A549 (cell line): ENCODE data around the gene PLEKHA1. TPM values are rescaled to one million over a fixed set of nuclear protein-coding genes. Genes with fewer than 3 reads are reported as not detected.

Experiments
- ATAC-seq, 2 experiments: fragments of 200-7000 bp in 1 of 2; fragments of >200 bp in 1 of 2; cut with Nextera tagmentation in 1 of 2; cut with Tn5 transposase in 1 of 2; 3 replicates each; pipeline versions ENCODE4 v1.8.0 to v1.9.1; 2018 to 2020; ENCODE audit warnings: mild to moderate bottlenecking in 1 of 2, moderate library complexity in 1 of 2
- CTCF ChIA-PET: fragments of 300-600 bp; sonication (Branson Sonifier 250); formaldehyde crosslinking; extraction: SDS; loops from one replicate; lab custom pipeline; 2021; ENCODE audit warnings: antibody characterized with exemption, inconsistent platforms; lab: Yijun Ruan, JAX
- POLR2A ChIA-PET: fragments of 350-600 bp; formaldehyde crosslinking; extraction: SDS; loops from one replicate; lab custom pipeline; 2021; ENCODE audit warnings: antibody characterized with exemption, inconsistent platforms; lab: Yijun Ruan, JAX
- DNase-seq, 2 experiments: peaks; one replicate each; pipeline versions ENCODE4 v3.0.0 to v3.0.0-alpha.2; 2011 to 2016; ENCODE audit warnings: low read depth in 1 of 2, low spot score in 1 of 2
- FAIRE-seq: peaks from 2 replicates; lab custom pipeline; 2011; peaks lifted over from hg19 to GRCh38; lab: Jason Lieb, UNC
- H3K27ac ChIP-seq, 2 experiments: fragments of >200 bp; sonication (Bioruptor Twin); formaldehyde crosslinking; 3 replicates each; pipeline ENCODE4 v1.5.1; 2016 to 2017
- H3K4me1 ChIP-seq: fragments of >200 bp; sonication (Bioruptor Twin); formaldehyde crosslinking; 3 replicates; pipeline ENCODE4 v1.6.1; 2016
- H3K4me2 ChIP-seq: fragments of >200 bp; sonication (Bioruptor Twin); formaldehyde crosslinking; 3 replicates; pipeline ENCODE4 v1.6.1; 2016
- H3K4me3 ChIP-seq: fragments of >200 bp; sonication (Bioruptor Twin); formaldehyde crosslinking; 3 replicates; pipeline ENCODE4 v1.5.1; 2016
- H3K9me3 ChIP-seq: fragments of >200 bp; sonication (Bioruptor Twin); formaldehyde crosslinking; 3 replicates; pipeline ENCODE4 v1.6.1; 2016
- CEBPB ChIP-seq, 2 experiments: fragments of >200 bp in 1 of 2; sonication (Bioruptor Twin) in 1 of 2; formaldehyde crosslinking in 1 of 2; IDR thresholded peaks; 2 replicates each; pipeline ENCODE4 v1.6.1; 2012 to 2016
- CHD2 ChIP-seq: fragments of 150-350 bp; IDR thresholded peaks from 2 replicates; pipeline ENCODE4 v1.6.1; 2014; ENCODE audit warnings: low read length; ENCODE audit not compliant: partially characterized antibody
- CHD4 ChIP-seq: fragments of 200-600 bp; sonication (generic); IDR thresholded peaks from 2 replicates; pipeline ENCODE4 v1.6.1; 2016; ENCODE audit warnings: antibody characterized with exemption, mild to moderate bottlenecking, borderline replicate concordance
- EHMT2 ChIP-seq: fragments of 200-600 bp; sonication (generic); IDR thresholded peaks from 2 replicates; pipeline ENCODE4 v1.6.1; 2016; ENCODE audit warnings: antibody characterized with exemption, low read depth, mild to moderate bottlenecking, moderate library complexity
- EP300 ChIP-seq, 2 experiments: fragments of >200 bp; sonication (Bioruptor Twin); formaldehyde crosslinking; IDR thresholded peaks; 2 replicates in 1 of 2; 3 replicates in 1 of 2; pipeline ENCODE4 v1.6.1; 2016 to 2017
- FOSL2 ChIP-seq, 2 experiments: fragments of 450-650 bp in 1 of 2; fragments of >200 bp in 1 of 2; sonication (Bioruptor Twin) in 1 of 2; formaldehyde crosslinking; IDR thresholded peaks; 2 replicates each; pipeline versions ENCODE4 v1.5.0 to v1.6.1; 2016 to 2020; ENCODE audit warnings: mild to moderate bottlenecking in 1 of 2, moderate library complexity in 1 of 2
- HOXB13 ChIP-seq: fragments of 250-450 bp; sonication (Bioruptor Pico); IDR thresholded peaks from 2 replicates; pipeline ENCODE4 v1.5.0; 2020; ENCODE audit warnings: low read depth, mild to moderate bottlenecking, moderate library complexity
- JUN ChIP-seq, 2 experiments: fragments of >200 bp; sonication (Bioruptor Twin); formaldehyde crosslinking; IDR thresholded peaks; 2 replicates in 1 of 2; 3 replicates in 1 of 2; pipeline ENCODE4 v1.6.1; 2016 to 2017
- KDM5A ChIP-seq: fragments of 200-600 bp; sonication (generic); IDR thresholded peaks from 2 replicates; pipeline ENCODE4 v1.6.1; 2016; ENCODE audit warnings: antibody characterized with exemption, mild to moderate bottlenecking
- PHF8 ChIP-seq: fragments of 200-600 bp; sonication (generic); IDR thresholded peaks from 2 replicates; pipeline ENCODE4 v1.6.1; 2016; ENCODE audit warnings: low read depth, mild to moderate bottlenecking, antibody characterized with exemption, moderate library complexity, borderline replicate concordance
- POLR2A ChIP-seq: IDR thresholded peaks from 2 replicates; pipeline ENCODE4 v1.6.1; 2012; ENCODE audit warnings: mild to moderate bottlenecking, low read length
- RFX5 ChIP-seq: fragments of 450-650 bp; IDR thresholded peaks from 2 replicates; pipeline ENCODE4 v1.7.1; 2014; ENCODE audit warnings: antibody characterized with exemption, mild to moderate bottlenecking, moderate library complexity
- TFCP2L1 ChIP-seq: fragments of 250-450 bp; sonication (Bioruptor Pico); IDR thresholded peaks from 2 replicates; pipeline ENCODE4 v1.5.0; 2021; ENCODE audit warnings: mild to moderate bottlenecking
- ZNF302 ChIP-seq: fragments of 250-450 bp; sonication (Bioruptor Pico); IDR thresholded peaks from 2 replicates; pipeline ENCODE4 v1.9.0; 2021; ENCODE audit warnings: inconsistent platforms, mild to moderate bottlenecking, moderate library complexity
- WGBS: methylation state at CpG from one replicate; pipeline ENCODE4 v1.1.6; 2017; ENCODE audit errors: missing lambda C conversion rate; 5-methylcytosine and 5-hydroxymethylcytosine counted together
- polyA plus RNA-seq, 4 experiments: library from polyadenylated mRNA; depleted of rRNA in 3 of 4; stranded (reverse); fragments of >200 nt; fragmentation: RNase III in 1 of 4; extraction: RNeasy Plus Mini Kit Qiagen cat#74134 plus additional on column Dnase treatment in 1 of 4; gene quantifications; 2 replicates in 3 of 4; 3 replicates in 1 of 4; pipeline ENCODE4 v1.2.3, GENCODE V29; 2011 to 2017
- TF ChIP-seq, protein P1 (sequence below): IDR thresholded peaks from 2 replicates; pipeline ENCODE4 v1.6.1; 2012
- TF ChIP-seq, protein P2 (sequence below): fragments of 200-600 bp; sonication (generic); IDR thresholded peaks from 2 replicates; pipeline ENCODE4 v1.6.1; 2016; ENCODE audit warnings: antibody characterized with exemption, mild to moderate bottlenecking, moderate library complexity
- TF ChIP-seq, protein P3 (sequence below): fragments of 150-350 bp; IDR thresholded peaks from 2 replicates; pipeline ENCODE4 v1.6.1; 2014; ENCODE audit warnings: low read depth, mild to moderate bottlenecking, low read length

PLEKHA1 gene
- polyA plus RNA-seq, 2 of the 4 experiments (the other 2 are of a cell fraction): 26.7 to 62.4 TPM

DNA sequence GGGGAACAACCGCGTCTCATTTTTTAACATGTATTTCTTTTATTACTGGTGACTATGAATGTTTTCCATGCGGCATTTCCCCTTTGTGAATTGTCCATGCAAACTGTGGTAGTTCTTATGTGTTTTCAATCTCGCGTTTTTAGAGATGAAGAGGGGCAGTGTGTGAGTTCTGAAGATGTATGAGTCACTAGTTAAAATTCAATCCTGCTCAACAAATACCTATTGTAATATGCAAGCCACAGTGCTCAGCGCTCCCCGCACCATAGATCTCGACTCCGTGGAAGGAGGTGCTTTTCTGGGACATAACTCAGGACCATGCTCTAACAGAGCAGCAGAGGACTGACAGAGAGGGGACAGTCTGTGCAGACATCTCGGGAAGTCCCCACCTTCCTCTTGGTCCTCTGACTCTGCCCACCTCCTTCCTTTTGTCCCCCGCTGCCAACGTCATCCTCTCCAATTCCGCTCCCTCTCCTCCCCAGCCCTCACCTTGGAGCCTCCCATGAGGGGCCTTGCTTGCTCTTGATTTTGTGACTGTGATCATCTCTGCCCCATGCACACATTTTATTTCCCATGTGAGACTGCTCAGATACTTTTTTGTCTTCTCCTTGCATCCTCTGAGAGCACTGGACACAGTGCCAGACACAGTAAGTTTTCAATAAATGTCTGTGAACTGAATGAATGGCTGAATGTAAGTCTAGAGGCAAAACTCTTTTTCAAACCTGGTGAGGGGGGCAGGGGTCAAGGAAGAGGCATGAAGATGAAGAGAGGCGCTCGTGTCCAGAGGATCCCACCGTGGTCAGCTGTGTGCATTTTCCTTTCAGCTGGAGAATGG, 42.7 kb upstream of the PLEKHA1 start:
- Histone ChIP-seq H3K4me1 (peaks cover 26% of the 10 kb centered on the region), H3K27ac (peak overlapping the region; percentile 69 to 85), H3K4me2 (peak overlapping the region; percentile 80), H3K4me3 (no peak overlapping the region), H3K9me3 (no peaks in the 10 kb centered on the region)
- ATAC-seq (peak; percentile 88 to 91), FAIRE-seq (peak; percentile 84), DNase-seq (peak; percentile 52 to 68)
- WGBS: 30% methylated on average over 16 of the region's 16 CpGs
- ChIA-PET POLR2A (no interaction called here), CTCF (interaction anchor here (1.0 to 3.4 kb wide), 2 partner anchors 9 to 21 kb away, joined by 4 to 13 read pairs; no protein-coding TSS in a partner anchor)
- TF ChIP-seq HOXB13 (CRISPR knock-in tag) (no peak), ZNF302 (CRISPR knock-in tag) (no peak), CHD4 (0 out of 2 replicates have a peak, but pooled peaks have one; percentile 70), FOSL2 (IDR thresholded peaks at IDR 0.05) (0 out of 2 replicates have a peak, but pooled peaks have one; percentile 39), FOSL2 (CRISPR knock-in tag; IDR thresholded peaks at IDR 0.05) (peak; percentile 70), JUN (IDR thresholded peaks at IDR 0.05) (0 out of 5 replicates have a peak, but pooled peaks of 1 of the 2 experiments have one; percentile 19), TFCP2L1 (CRISPR knock-in tag) (no peak), POLR2A (peak; percentile 31; the same call in 1 of the 2 replicates), CHD2 (peak; percentile 84), EHMT2 (no peak)
- TF ChIP-seq, protein P1, sequence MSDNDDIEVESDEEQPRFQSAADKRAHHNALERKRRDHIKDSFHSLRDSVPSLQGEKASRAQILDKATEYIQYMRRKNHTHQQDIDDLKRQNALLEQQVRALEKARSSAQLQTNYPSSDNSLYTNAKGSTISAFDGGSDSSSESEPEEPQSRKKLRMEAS: peak; percentile 48; the same call in 1 of the 2 replicates
- TF ChIP-seq, protein P2, sequence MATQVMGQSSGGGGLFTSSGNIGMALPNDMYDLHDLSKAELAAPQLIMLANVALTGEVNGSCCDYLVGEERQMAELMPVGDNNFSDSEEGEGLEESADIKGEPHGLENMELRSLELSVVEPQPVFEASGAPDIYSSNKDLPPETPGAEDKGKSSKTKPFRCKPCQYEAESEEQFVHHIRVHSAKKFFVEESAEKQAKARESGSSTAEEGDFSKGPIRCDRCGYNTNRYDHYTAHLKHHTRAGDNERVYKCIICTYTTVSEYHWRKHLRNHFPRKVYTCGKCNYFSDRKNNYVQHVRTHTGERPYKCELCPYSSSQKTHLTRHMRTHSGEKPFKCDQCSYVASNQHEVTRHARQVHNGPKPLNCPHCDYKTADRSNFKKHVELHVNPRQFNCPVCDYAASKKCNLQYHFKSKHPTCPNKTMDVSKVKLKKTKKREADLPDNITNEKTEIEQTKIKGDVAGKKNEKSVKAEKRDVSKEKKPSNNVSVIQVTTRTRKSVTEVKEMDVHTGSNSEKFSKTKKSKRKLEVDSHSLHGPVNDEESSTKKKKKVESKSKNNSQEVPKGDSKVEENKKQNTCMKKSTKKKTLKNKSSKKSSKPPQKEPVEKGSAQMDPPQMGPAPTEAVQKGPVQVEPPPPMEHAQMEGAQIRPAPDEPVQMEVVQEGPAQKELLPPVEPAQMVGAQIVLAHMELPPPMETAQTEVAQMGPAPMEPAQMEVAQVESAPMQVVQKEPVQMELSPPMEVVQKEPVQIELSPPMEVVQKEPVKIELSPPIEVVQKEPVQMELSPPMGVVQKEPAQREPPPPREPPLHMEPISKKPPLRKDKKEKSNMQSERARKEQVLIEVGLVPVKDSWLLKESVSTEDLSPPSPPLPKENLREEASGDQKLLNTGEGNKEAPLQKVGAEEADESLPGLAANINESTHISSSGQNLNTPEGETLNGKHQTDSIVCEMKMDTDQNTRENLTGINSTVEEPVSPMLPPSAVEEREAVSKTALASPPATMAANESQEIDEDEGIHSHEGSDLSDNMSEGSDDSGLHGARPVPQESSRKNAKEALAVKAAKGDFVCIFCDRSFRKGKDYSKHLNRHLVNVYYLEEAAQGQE: peak; percentile 89
- TF ChIP-seq, protein P3, sequence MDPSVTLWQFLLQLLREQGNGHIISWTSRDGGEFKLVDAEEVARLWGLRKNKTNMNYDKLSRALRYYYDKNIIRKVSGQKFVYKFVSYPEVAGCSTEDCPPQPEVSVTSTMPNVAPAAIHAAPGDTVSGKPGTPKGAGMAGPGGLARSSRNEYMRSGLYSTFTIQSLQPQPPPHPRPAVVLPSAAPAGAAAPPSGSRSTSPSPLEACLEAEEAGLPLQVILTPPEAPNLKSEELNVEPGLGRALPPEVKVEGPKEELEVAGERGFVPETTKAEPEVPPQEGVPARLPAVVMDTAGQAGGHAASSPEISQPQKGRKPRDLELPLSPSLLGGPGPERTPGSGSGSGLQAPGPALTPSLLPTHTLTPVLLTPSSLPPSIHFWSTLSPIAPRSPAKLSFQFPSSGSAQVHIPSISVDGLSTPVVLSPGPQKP: no peak

DNA sequence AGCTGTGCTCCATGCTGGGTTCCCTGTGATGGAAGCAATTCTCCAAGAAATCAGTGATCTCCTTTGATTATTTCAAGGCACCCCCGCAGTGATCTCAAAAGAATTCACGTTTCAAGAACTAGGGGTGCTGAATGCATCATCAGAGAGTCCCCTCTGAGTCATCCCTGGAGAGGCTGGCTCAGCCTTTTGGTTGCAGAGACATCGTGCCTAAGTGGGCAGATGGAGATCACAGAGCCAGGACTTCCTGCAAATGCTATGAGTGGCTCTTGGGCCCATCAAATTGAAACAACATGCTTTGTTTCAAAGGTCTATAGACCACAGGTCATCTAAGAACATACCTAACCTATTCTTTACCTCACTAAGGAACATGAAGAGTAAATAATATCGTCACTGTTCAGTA, 41.5 kb upstream of the PLEKHA1 start:
- DNase-seq: no peak
- TF ChIP-seq PHF8: no peak
- no peak for TF ChIP-seq EP300 (IDR thresholded peaks at IDR 0.05)
- no peak for TF ChIP-seq CEBPB (IDR thresholded peaks at IDR 0.05)
- no peak for TF ChIP-seq EHMT2
- TF ChIP-seq RFX5: no peak
- TF ChIP-seq KDM5A: no peak
- TF ChIP-seq, all 56 proteins: peak for 0
- FAIRE-seq (no peak), ATAC-seq (no peak)
- Histone ChIP-seq H3K4me1 (peaks cover 28% of the 10 kb centered on the region), H3K4me3 (no peak overlapping the region), H3K27ac (peak overlapping the region in 1 of 2 experiments; percentile 85; a peak in 3 of 6 replicates), H3K4me2 (0 out of 3 replicates have a peak overlapping the region, but pooled peaks have one; percentile 9), H3K9me3 (no peaks in the 10 kb centered on the region)
- WGBS: 62% methylated on average over 4 of the region's 4 CpGs
- ChIA-PET POLR2A (no interaction called here), CTCF (interaction anchor here (0.9 to 1.7 kb wide), 2 partner anchors 34 to 103 kb away, joined by 4 to 7 read pairs; no protein-coding TSS in a partner anchor)
